ENCODE results near the gene ARPC5L. TPM values are rescaled to one million over a fixed set of nuclear protein-coding genes. Genes with fewer than 3 reads are reported as not detected.
A peak's percentile ranks its signal among the peaks of the same experiment; 100 is the strongest.

The ARPC5L gene
- total RNA-seq, 6 experiments from 2014 or later: 15.2 to 25.7 (median 20.6) TPM

- H3K4me1 ChIP-seq: no peaks in the 10 kb centered on the region
- no peak overlapping the region for H3K27ac ChIP-seq
- DNase-seq (no peak), ATAC-seq (no peak)
- H3K4me3 ChIP-seq: no peak overlapping the region
- peaks cover 0 to 76% (median 6%) of the 10 kb centered on the region in 4 donors for H3K36me3 ChIP-seq
- WGBS (ENCODE audit: insufficient coverage, low coverage, low lambda C conversion rate, missing lambda C conversion rate): 100% methylated on average over 2 of the region's 13 CpGs
- no peaks in the 10 kb centered on the region for H3K27me3 ChIP-seq
- TF ChIP-seq CTCF (IDR thresholded peaks at IDR 0.05): no peak
- no peak for TF ChIP-seq POLR2A (IDR thresholded peaks at IDR 0.05)
- H3K9me3 ChIP-seq: no peaks in the 10 kb centered on the region
- intact Hi-C loops (cut with DNase I): no loop called here
Measured at GRCh38 chr9:124889006-124889405, 27.1 kb downstream of the ARPC5L start.

GRCh38 chr9:124890179-124890578 is 28.2 kb downstream of the ARPC5L start:
- 93% methylated on average over 7 of the region's 7 CpGs for WGBS (ENCODE audit: insufficient coverage, low coverage, low lambda C conversion rate, missing lambda C conversion rate)
- no peak overlapping the region for H3K27ac ChIP-seq
- intact Hi-C loops (cut with DNase I): no loop called here
- H3K36me3 ChIP-seq: peaks cover 0 to 67% (median 6%) of the 10 kb centered on the region in 4 donors
- no peaks in the 10 kb centered on the region for H3K9me3 ChIP-seq
- ATAC-seq: no peak
- no peak overlapping the region for H3K4me3 ChIP-seq
- H3K4me1 ChIP-seq: no peaks in the 10 kb centered on the region
- TF ChIP-seq CTCF (IDR thresholded peaks at IDR 0.05): no peak
- no peak for TF ChIP-seq POLR2A (IDR thresholded peaks at IDR 0.05)
- H3K27me3 ChIP-seq: no peaks in the 10 kb centered on the region
- DNase-seq: no peak

GRCh38 chr9:124894035-124894740 is 32.3 kb downstream of the ARPC5L start:
- WGBS (ENCODE audit: insufficient coverage, low coverage, low lambda C conversion rate, missing lambda C conversion rate): 80% methylated on average over 7 of the region's 9 CpGs
- Histone ChIP-seq H3K4me3 (no peak overlapping the region), H3K36me3 (peaks cover 0 to 61% (median 8%) of the 10 kb centered on the region in 4 donors), H3K27ac (no peak overlapping the region), H3K4me1 (peaks cover 0 to 7% (median 0%) of the 10 kb centered on the region in 4 donors), H3K9me3 (no peaks in the 10 kb centered on the region), H3K27me3 (no peaks in the 10 kb centered on the region)
- no peak for ATAC-seq
- TF ChIP-seq CTCF (IDR thresholded peaks at IDR 0.05): no peak
- no peak for TF ChIP-seq POLR2A (IDR thresholded peaks at IDR 0.05)
- intact Hi-C loops (cut with DNase I): no loop called here
- no peak for DNase-seq

- intact Hi-C loops (cut with DNase I): no loop called here
- H3K36me3 ChIP-seq: peaks cover 0 to 62% (median 8%) of the 10 kb centered on the region in 4 donors
- H3K27me3 ChIP-seq: no peaks in the 10 kb centered on the region
- H3K4me1 ChIP-seq: peaks cover 0 to 7% (median 0%) of the 10 kb centered on the region in 4 donors
- no peaks in the 10 kb centered on the region for H3K9me3 ChIP-seq
- TF ChIP-seq CTCF (IDR thresholded peaks at IDR 0.05) (peak; percentile 26 to 48 (median 38)), POLR2A (IDR thresholded peaks at IDR 0.05) (no peak)
- peak; percentile 37 to 55 (median 44) for ATAC-seq
- no peak overlapping the region for H3K4me3 ChIP-seq
- H3K27ac ChIP-seq: no peak overlapping the region
- no peak for DNase-seq
Measured at GRCh38 chr9:124894741-124895170, 32.8 kb downstream of the ARPC5L start.

All from right lobe of liver (tissue), 6 donors.